PC-9 (cell line): Measurements from ENCODE around the gene RNF151. TPM values are rescaled to one million over a fixed set of nuclear protein-coding genes. Genes with fewer than 3 reads are reported as not detected.

Experiments
- BruUV-seq: library from RNA; stranded (reverse); fragments of 400-500 nt; replicated peaks from 2 replicates; lab custom pipeline; 2021; lab: Mats Ljungman, UMichigan
- CTCF ChIA-PET: fragments of 300-600 bp; sonication (Branson Sonifier 250); formaldehyde crosslinking; loops from one replicate; lab custom pipeline; 2022; ENCODE audit warnings: antibody characterized with exemption; lab: Charles Lee
- POLR2A ChIA-PET: fragments of 300-600 bp; sonication (Branson Sonifier 250); formaldehyde crosslinking; loops from one replicate; lab custom pipeline; 2022; ENCODE audit warnings: antibody characterized with exemption; ENCODE audit not compliant: unreplicated experiment; lab: Charles Lee
- DNase-seq, 2 experiments: peaks; one replicate each; pipeline versions ENCODE4 v3.0.0 to v3.0.0-alpha.2; 2015 to 2022; ENCODE audit warnings: mixed read lengths in 1 of 2
- H2AFZ ChIP-seq: fragments of 200-600 bp; sonication (generic); 2 replicates; pipeline ENCODE4 v1.8.1; 2017; ENCODE audit warnings: antibody characterized with exemption
- H3F3A ChIP-seq: fragments of 200-600 bp; sonication (generic); 2 replicates; pipeline ENCODE4 v1.8.1; 2017; ENCODE audit warnings: antibody characterized with exemption, mild to moderate bottlenecking, low read depth; ENCODE audit not compliant: insufficient read depth
- H3K27ac ChIP-seq: fragments of 200-600 bp; sonication (generic); 2 replicates; pipeline ENCODE4 v1.6.1; 2016; ENCODE audit warnings: mixed run types
- H3K27me3 ChIP-seq: fragments of 200-600 bp; sonication (generic); 2 replicates; pipeline ENCODE4 v1.6.1; 2016; ENCODE audit warnings: low read depth, mixed run types; ENCODE audit not compliant: insufficient read depth
- H3K36me3 ChIP-seq: fragments of 200-600 bp; sonication (generic); 2 replicates; pipeline ENCODE4 v1.6.1; 2016; ENCODE audit warnings: low read depth, mixed run types
- H3K4me1 ChIP-seq: fragments of 200-600 bp; sonication (generic); replicated peaks from 2 replicates; pipeline ENCODE4 v1.6.1; 2016; ENCODE audit warnings: mixed run types; ENCODE audit not compliant: insufficient read depth
- H3K4me2 ChIP-seq: fragments of 200-600 bp; sonication (generic); 2 replicates; pipeline ENCODE4 v1.6.1; 2017; ENCODE audit warnings: mixed run types
- H3K4me3 ChIP-seq: fragments of 200-600 bp; sonication (generic); 2 replicates; pipeline ENCODE4 v1.6.1; 2016; ENCODE audit warnings: mixed run types
- H3K79me2 ChIP-seq: fragments of 200-600 bp; sonication (generic); 2 replicates; pipeline ENCODE4 v1.6.1; 2017; ENCODE audit warnings: low read depth, mixed run types
- H3K9me2 ChIP-seq: fragments of 200-600 bp; sonication (generic); 2 replicates; pipeline ENCODE4 v1.8.1; 2017; ENCODE audit warnings: mild to moderate bottlenecking; ENCODE audit not compliant: insufficient read depth
- H3K9me3 ChIP-seq: fragments of 200-600 bp; sonication (generic); 2 replicates; pipeline ENCODE4 v1.8.1; 2016; ENCODE audit warnings: low read depth; ENCODE audit not compliant: insufficient read depth
- H4K20me1 ChIP-seq: fragments of 200-600 bp; sonication (generic); 2 replicates; pipeline ENCODE4 v1.8.1; 2017; ENCODE audit not compliant: insufficient read depth
- CTCF ChIP-seq: fragments of 200-600 bp; sonication (generic); conservative IDR thresholded peaks from 2 replicates; pipeline ENCODE4 v1.6.1; 2017; ENCODE audit warnings: mixed run types, antibody characterized with exemption, mild to moderate bottlenecking, moderate library complexity
- EZH2 ChIP-seq: fragments of 200-600 bp; sonication (generic); IDR thresholded peaks from 2 replicates; pipeline ENCODE4 v1.8.0; 2017; ENCODE audit warnings: antibody characterized with exemption, low read depth
- intact Hi-C: fragments of 100-400 bp; cut with micrococcal nuclease; formaldehyde crosslinking; loops from one replicate; pipeline ENCODE4 v1.10.0; 2022; ENCODE audit not compliant: unreplicated experiment
- total RNA-seq: library from RNA; stranded (reverse); gene quantifications from 2 replicates; pipeline ENCODE4 v1.2.3, GENCODE V29; 2021

The RNF151 gene
- total RNA-seq, 1 experiment from 2014 or later, result not detected

GRCh38 chr16:1999866-2000514 lies 33.3 kb downstream of the RNF151 start:
- peaks cover 18% of the 10 kb centered on the region for H3F3A ChIP-seq

GRCh38 chr16:2001035-2001434 lies 34.4 kb downstream of the RNF151 start:
- H3K4me2 ChIP-seq, result no peak overlapping the region
- no peak overlapping the region for H3K4me3 ChIP-seq
- H3K4me1 ChIP-seq, result peaks cover 1% of the 10 kb centered on the region; the same call in 1 of the 2 replicates
- H4K20me1 ChIP-seq, result peaks cover 31% of the 10 kb centered on the region
- ChIA-PET POLR2A (no interaction called here), CTCF (no interaction called here)
- H3K9me2 ChIP-seq, result no peaks in the 10 kb centered on the region
- TF ChIP-seq EZH2, result no peak
- TF ChIP-seq CTCF, result no peak
- intact Hi-C loops, result loop anchor here (10.0 kb wide), 1 partner anchor 254 kb away; the partner anchor contains the start of gene ECI1
- no peaks in the 10 kb centered on the region for H3K9me3 ChIP-seq
- no TSS peak for BruUV-seq
- DNase-seq, result no peak
- peaks cover 8% of the 10 kb centered on the region; the same call in 1 of the 2 replicates for H3F3A ChIP-seq
- no peak overlapping the region for H2AFZ ChIP-seq
- peaks cover 27% of the 10 kb centered on the region for H3K79me2 ChIP-seq
- no peak overlapping the region for H3K27ac ChIP-seq
- no peaks in the 10 kb centered on the region for H3K27me3 ChIP-seq
- H3K36me3 ChIP-seq, result 0 out of 2 replicates have a peak, but pooled peaks cover 5% of the 10 kb centered on the region

More at GRCh38 chr16:1999866-2000514, 33.3 kb downstream of the RNF151 start:
- H3K27me3 ChIP-seq, result no peaks in the 10 kb centered on the region
- POLR2A ChIA-PET, result no interaction called here
- no peak overlapping the region for H3K27ac ChIP-seq
- H4K20me1 ChIP-seq, result peaks cover 21% of the 10 kb centered on the region
- TF ChIP-seq CTCF, result no peak
- no peak for TF ChIP-seq EZH2
- H3K4me3 ChIP-seq, result no peak overlapping the region
- no peaks in the 10 kb centered on the region for H3K9me3 ChIP-seq
- no peak for DNase-seq
- intact Hi-C loops, result loop anchor here (10.0 kb wide), 1 partner anchor 255 kb away; the partner anchor contains the start of gene ECI1
- H2AFZ ChIP-seq, result no peak overlapping the region
- peaks cover 6% of the 10 kb centered on the region; the same call in 1 of the 2 replicates for H3K4me1 ChIP-seq
- H3K36me3 ChIP-seq, result 0 out of 2 replicates have a peak, but pooled peaks cover 5% of the 10 kb centered on the region
- peaks cover 18% of the 10 kb centered on the region; the same call in 1 of the 2 replicates for H3K79me2 ChIP-seq
- no TSS peak for BruUV-seq
- H3K4me2 ChIP-seq, result no peak overlapping the region
- no peaks in the 10 kb centered on the region for H3K9me2 ChIP-seq
- CTCF ChIA-PET, result no interaction called here

DNA sequence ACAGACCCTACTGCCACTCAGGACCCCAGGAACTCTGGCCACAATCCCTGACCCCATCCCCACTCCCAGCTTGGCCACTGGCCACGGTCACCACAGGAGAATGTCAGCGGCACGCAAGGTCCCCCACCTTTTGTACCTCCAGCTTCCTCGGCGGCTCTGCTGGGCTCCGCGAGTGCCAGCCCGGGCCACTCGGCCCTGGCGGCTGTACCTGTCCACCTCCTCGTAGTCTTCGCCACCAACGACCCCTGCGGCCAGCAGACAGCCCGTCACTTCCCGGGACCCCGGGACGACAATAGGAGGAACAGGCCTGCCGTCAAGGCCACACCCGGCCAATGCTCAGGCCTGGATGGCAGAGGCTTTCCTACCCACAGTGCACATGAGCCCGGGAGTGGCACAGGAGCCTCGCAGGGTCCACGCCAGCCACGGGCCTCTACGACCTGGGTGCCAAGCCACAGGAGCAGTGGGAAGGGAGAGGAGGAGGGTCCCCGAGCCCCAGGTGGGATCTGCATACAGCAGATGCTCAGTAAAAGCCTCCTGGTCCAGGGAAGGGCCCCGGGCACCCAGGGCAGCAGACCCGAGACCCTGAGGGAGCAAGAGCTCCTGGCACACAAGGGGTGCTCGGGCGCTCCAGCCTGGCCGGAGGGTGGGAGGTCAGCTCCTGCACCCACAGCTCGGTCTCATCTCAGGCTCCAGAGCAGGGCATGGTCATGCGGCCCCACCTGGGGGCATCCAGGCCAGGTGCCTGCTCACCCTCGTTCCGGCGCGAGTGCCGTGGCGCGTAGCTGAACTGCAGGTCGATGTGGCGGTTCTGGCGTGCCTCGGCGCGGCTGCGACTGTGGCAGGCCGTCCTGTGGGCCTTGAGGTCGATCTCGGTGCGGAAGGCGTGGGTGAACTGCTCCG lies 35.0 kb downstream of the RNF151 start:
- no peak for DNase-seq
- no peak overlapping the region for H2AFZ ChIP-seq
- intact Hi-C loops, result loop anchor here (10.0 kb wide), 1 partner anchor 253 kb away; the partner anchor contains the start of gene ECI1
- H3K4me1 ChIP-seq, result no peaks in the 10 kb centered on the region
- H3K79me2 ChIP-seq, result peaks cover 34% of the 10 kb centered on the region
- CTCF ChIA-PET, result no interaction called here
- no peak overlapping the region for H3K27ac ChIP-seq
- TF ChIP-seq EZH2 (no peak), CTCF (no peak)
- no peak overlapping the region for H3K4me3 ChIP-seq
- no peak overlapping the region for H3K4me2 ChIP-seq
- peaks cover 1% of the 10 kb centered on the region; the same call in 1 of the 2 replicates for H3F3A ChIP-seq
- no peaks in the 10 kb centered on the region for H3K9me2 ChIP-seq
- H3K27me3 ChIP-seq, result no peaks in the 10 kb centered on the region
- BruUV-seq, result no TSS peak
- 0 out of 2 replicates have a peak, but pooled peaks cover 5% of the 10 kb centered on the region for H3K36me3 ChIP-seq
- POLR2A ChIA-PET, result no interaction called here
- H3K9me3 ChIP-seq, result no peaks in the 10 kb centered on the region
- peaks cover 35% of the 10 kb centered on the region for H4K20me1 ChIP-seq
